A673 (cell line): ENCODE data around the gene TMEM59L.

ENCODE experiments used
- CTCF ChIP-seq: fragments of 300-800, 200-600 bp; sonication (generic); conservative IDR thresholded peaks from 2 replicates; pipeline ENCODE4 v1.5.1; 2017; ENCODE audit warnings: low read depth, mild to moderate bottlenecking, antibody characterized with exemption, low read length, moderate library complexity, mixed read lengths
- EZH2 ChIP-seq: fragments of 200-600 bp; sonication (generic); IDR thresholded peaks from 2 replicates; pipeline ENCODE4 v1.6.1; 2017; ENCODE audit warnings: borderline replicate concordance, low read depth, mild to moderate bottlenecking, mixed read lengths, antibody characterized with exemption, low read length; ENCODE audit not compliant: poor library complexity, severe bottlenecking

- TF ChIP-seq CTCF: no peak
- no peak for TF ChIP-seq EZH2
These were observed 36.3 kb upstream of the TMEM59L start for GRCh38 chr19:18576383-18576782.
